Activated T-cell treated with anti-CD3 and anti-CD28 coated beads for 1 hour (primary cell): ENCODE measurements around the gene BCDIN3D.
"Not testable (repeated sequence)": the region's sequence is repeated elsewhere in the genome, so short reads cannot be mapped to it uniquely, and the experiment has no call there.

ENCODE experiments used
- DNase-seq: peaks from one replicate; pipeline ENCODE4 v3.0.0-alpha.2; 2020; ENCODE audit warnings: low read depth

Gene BCDIN3D

GRCh38 chr12:49842519-49843352, at the start of gene BCDIN3D:
TSS of gene BCDIN3D (minus strand) at chr12:49843106. CDS start at chr12:49843087, 19 bp downstream.
- DNase-seq: peak; percentile 91

- no peak for DNase-seq
Observed at GRCh38 chr12:49892084-49892731, 49.3 kb upstream of the BCDIN3D start.

- no peak for DNase-seq
Observed at GRCh38 chr12:49891476-49891875, 48.6 kb upstream of the BCDIN3D start.

GRCh38 chr12:49891012-49891411, 48.1 kb upstream of the BCDIN3D start:
- no peak for DNase-seq

- no peak for DNase-seq
Observed at GRCh38 chr12:49890096-49890461, 47.2 kb upstream of the BCDIN3D start.

GRCh38 chr12:49889361-49890095, 46.6 kb upstream of the BCDIN3D start:
- no peak for DNase-seq

GRCh38 chr12:49888461-49889151, 45.7 kb upstream of the BCDIN3D start:
- no peak for DNase-seq

GRCh38 chr12:49887536-49888401, 44.9 kb upstream of the BCDIN3D start:
- no peak for DNase-seq

GRCh38 chr12:49887091-49887490, 44.2 kb upstream of the BCDIN3D start:
- DNase-seq: no peak

- no peak for DNase-seq
Observed at GRCh38 chr12:49885663-49886461, 43.0 kb upstream of the BCDIN3D start.

GRCh38 chr12:49885118-49885517, 42.2 kb upstream of the BCDIN3D start:
- no peak for DNase-seq

- DNase-seq: no peak
Observed at GRCh38 chr12:49882851-49883464, 40.1 kb upstream of the BCDIN3D start.

- DNase-seq: no peak
Observed at GRCh38 chr12:49882248-49882850, 39.4 kb upstream of the BCDIN3D start.

GRCh38 chr12:49881415-49882247, 38.7 kb upstream of the BCDIN3D start:
- DNase-seq: no peak

- no peak for DNase-seq
Observed at GRCh38 chr12:49880756-49881414, 38.0 kb upstream of the BCDIN3D start.

- DNase-seq: not testable (repeated sequence)
Observed at GRCh38 chr12:49879065-49879464, 36.2 kb upstream of the BCDIN3D start.

GRCh38 chr12:49878021-49878420, 35.1 kb upstream of the BCDIN3D start:
- DNase-seq: no peak

- DNase-seq: no peak
Observed at GRCh38 chr12:49877066-49877465, 34.2 kb upstream of the BCDIN3D start.
